Stromal cell of bone marrow (primary cell): ENCODE measurements around the gene KIF2A.
"Not testable (repeated sequence)": the region's sequence is repeated elsewhere in the genome, so short reads cannot be mapped to it uniquely, and the experiment has no call there.

Experiments used
- DNase-seq: peaks from one replicate; pipeline ENCODE4 v3.0.0-alpha.2; 2012; ENCODE audit warnings: low read depth

KIF2A gene

GRCh38 chr5:62291829-62292228 lies 14.2 kb upstream of the KIF2A start:
- DNase-seq, result not testable (repeated sequence)

- DNase-seq, result no peak
These were observed 9.0 kb upstream of the KIF2A start for GRCh38 chr5:62296998-62297397.

DNA sequence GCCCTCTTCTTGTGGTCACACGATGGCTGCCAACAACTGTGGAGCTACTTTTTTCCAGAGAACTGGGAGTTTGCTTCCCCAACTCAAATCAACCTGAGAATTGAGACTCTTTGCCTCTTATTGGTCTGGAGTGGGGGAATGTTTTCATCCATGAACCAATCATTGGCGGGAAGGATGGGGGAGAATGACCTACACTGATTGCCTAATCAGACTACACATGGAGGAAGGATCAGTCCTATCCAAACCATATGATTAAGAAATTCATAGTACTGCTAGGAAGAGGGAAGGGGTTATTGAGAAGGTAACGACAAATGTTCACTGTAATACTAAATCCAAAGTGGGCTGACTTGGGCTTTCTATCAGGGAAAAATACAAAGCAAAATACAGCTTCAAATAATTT lies 7.9 kb upstream of the KIF2A start:
- no peak for DNase-seq

DNA sequence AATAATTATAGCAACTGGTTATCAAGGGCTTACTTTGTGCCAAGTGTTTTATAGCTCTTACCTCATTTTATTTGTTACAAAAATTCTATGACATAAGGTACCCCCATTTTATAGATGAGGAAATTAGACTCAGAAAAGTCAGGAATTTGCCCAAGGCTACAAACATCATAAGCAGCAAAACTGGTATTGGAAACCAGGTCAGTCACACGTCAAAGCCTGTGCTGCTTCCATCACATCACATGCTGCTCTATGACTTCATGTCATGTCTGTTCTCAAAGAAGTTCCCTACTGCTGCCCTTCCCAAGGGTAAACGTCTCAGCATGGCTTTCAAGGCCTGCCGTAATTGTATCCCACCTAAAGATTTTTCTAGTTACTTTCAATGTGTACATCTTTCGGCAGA lies 6.9 kb upstream of the KIF2A start:
- no peak for DNase-seq

DNA sequence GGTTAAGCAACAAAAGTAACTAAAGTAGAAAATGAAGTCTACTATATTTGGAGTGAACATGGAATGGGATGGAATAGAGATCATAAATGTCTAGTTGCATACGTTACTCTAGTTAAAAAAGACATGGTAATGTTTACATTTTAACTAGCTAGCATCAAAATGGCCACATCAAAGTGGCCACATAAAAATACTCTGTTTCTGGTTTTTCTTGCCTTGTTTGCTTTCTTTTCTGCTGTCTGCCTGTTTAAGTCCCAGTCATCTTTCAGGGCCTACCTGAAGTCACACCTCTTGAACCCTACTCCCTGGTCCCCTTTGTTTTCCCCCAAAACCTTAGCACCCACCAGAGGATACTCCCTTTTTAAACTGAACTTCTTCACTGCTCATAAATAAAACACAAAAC lies 6.4 kb upstream of the KIF2A start:
- DNase-seq, result no peak

DNA sequence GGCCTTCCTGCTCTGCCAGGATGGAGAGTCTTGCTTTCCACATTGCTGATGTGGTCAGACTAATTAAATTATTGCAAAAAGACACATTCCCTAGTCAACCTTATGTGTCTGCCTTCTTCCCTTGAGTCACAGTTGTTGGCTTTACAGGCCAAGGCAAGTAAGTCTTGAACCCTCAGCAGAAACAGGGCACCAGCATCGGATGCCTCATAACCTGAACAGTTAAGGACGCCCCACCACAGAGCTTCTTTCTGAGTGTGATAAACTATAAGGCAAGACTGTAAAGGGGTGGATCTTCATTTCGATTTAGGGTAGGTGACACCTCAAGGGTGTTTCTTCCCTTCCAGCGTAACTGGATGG lies 670 bp upstream of the KIF2A start:
- DNase-seq, result no peak

- no peak for DNase-seq
These were observed 403 bp downstream of the KIF2A start for GRCh38 chr5:62306323-62306895.

GRCh38 chr5:62306896-62307689 lies 1.1 kb downstream of the KIF2A start:
- no peak for DNase-seq

- no peak for DNase-seq
These were observed 2.4 kb downstream of the KIF2A start for GRCh38 chr5:62308439-62308838.

DNA sequence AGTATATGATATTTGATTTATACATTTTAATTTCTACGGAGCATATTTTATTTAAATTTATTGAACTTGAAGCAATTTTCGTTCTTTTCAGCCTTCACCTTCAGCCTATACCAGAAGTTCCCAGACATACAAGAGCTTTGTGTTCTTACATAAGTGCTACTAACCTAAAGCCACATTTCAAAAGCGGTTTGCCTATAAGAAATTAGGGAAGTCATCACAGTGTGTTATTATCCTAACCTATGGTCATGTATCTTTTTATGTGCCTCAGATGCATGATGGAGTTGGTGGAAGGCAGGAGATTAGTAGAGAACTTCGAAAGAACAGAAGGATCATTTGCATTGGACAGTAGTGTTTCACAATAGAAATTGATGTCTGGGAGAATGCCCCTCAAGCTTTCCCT lies 3.1 kb downstream of the KIF2A start:
- DNase-seq, result no peak

- no peak for DNase-seq
These were observed 4.6 kb downstream of the KIF2A start for GRCh38 chr5:62310426-62311143.

GRCh38 chr5:62312036-62312435 lies 6.0 kb downstream of the KIF2A start:
- no peak for DNase-seq

DNA sequence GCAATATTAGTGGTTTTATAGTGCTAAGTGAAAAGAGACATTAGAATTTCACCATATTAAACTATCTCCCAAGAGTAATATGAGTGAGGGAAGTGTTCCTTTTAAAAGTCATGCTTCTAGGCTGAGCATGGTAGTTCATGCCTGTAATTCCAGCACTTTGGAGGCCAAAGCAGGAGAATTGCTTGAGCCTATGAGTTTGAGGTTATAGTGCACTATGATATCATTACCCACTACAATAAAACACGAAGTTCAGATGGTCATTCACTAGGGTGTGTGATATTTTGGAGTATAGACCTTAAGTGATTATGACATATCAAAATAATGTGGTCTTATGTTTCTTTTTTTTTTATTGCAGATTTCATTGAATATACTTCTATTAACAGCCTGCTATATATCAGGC lies 6.7 kb downstream of the KIF2A start:
- DNase-seq, result no peak

- DNase-seq, result no peak
These were observed 8.3 kb downstream of the KIF2A start for GRCh38 chr5:62314213-62314830.

DNA sequence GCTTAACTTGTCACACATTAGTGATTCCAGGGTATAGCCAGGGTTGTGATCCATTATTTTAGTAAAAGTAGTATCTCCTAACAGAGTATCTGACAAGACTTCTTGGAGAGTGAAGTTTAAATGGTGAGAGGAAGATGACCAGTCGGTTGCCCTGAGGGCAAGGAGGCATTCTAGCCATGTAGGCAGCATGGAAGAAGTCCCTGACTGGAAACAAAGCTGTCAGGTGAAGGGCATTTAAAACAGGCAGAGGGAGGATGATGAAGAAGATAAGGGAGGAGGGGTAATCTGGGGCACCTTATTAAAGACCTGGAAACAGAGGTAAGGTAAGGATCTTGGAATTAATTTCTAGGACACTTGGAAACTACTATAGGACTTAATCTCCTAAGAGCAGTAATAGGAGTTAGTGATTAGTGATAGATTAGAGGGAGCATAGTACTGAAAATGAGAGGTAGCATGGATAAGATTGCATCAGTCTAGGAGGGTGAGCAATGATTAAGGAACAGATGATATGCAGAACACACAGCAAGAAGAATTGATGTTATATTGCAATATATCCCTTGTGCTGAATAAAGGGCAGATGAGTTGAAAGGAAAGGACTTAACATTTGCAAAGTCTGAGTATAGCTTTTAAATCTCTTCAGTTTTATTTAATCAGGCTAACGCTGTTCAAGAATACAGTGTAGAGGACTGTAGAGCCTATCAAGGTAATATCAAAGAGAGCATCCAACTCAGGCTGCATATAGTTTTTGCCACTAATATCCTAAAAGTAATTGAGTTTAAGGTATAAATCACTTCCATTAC lies 9.6 kb downstream of the KIF2A start:
- DNase-seq, result no peak

DNA sequence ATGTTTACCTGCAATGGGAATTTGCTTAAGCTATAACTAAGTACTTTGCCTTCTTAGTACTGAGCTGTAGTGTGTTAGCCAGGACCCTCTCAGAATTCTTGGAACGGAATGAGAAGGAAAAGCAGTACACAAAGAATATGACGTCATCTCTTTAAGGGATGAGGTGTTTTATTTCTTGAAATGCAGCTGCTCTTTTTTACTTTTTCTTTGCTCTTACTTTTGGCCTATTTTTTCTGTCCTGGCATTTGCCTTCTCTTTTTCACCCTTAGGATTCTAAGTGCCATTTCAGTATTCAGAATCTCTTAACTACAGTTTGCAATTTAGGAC lies 10.1 kb downstream of the KIF2A start:
- no peak for DNase-seq

GRCh38 chr5:62317810-62318209 lies 11.8 kb downstream of the KIF2A start:
- no peak for DNase-seq

DNA sequence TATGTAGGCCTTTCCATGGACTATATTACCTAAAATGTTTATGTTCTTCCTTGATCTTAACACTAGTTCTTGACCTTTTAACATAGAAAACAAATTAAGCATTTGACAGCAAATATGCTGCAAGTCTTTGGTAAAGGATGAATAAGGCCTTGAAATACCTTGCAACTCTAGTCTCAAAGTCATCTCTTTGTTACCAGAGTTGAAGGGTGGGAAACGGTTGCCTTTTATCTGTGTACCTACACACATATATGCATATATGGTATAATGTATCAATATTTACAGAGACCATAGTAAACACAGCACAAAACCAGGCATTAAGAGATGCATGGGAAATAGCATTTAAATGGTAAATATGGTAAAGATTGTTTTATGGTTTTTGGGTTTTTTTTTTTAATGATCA lies 16.5 kb downstream of the KIF2A start:
- DNase-seq, result no peak

GRCh38 chr5:62326302-62326701 lies 20.3 kb downstream of the KIF2A start:
- no peak for DNase-seq

DNA sequence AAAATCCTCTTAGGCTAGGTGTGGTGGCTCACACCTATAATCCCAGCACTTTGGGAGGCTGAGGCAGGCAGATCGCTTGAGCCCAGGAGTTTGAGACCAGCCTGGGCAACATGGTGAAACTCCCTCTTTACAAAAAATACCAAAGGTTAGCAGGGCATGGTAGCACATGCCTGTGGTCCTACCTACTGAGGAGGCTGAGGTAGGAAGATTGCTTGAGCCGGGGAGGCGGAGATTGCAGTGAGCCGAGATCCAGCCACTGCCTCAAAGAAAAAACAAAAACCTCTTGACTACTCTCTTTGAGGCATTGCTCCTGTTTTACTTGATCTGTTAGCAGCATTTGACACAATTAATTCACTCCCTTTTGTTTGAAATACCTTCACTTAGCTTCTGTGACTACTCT lies 20.7 kb downstream of the KIF2A start:
- DNase-seq, result no peak

- no peak for DNase-seq
These were observed 21.4 kb downstream of the KIF2A start for GRCh38 chr5:62327138-62328053.
